Measurements from ENCODE around the gene SNRPF. TPM values are rescaled to one million over a fixed set of nuclear protein-coding genes. Genes with fewer than 3 reads are reported as not detected.

Gene SNRPF
- total and polyA plus RNA-seq, 2 of the 8 experiments (the other 6 are each of a cell fraction or from before 2014, with no cell fraction given) = 58.5 to 79.7 TPM

DNA sequence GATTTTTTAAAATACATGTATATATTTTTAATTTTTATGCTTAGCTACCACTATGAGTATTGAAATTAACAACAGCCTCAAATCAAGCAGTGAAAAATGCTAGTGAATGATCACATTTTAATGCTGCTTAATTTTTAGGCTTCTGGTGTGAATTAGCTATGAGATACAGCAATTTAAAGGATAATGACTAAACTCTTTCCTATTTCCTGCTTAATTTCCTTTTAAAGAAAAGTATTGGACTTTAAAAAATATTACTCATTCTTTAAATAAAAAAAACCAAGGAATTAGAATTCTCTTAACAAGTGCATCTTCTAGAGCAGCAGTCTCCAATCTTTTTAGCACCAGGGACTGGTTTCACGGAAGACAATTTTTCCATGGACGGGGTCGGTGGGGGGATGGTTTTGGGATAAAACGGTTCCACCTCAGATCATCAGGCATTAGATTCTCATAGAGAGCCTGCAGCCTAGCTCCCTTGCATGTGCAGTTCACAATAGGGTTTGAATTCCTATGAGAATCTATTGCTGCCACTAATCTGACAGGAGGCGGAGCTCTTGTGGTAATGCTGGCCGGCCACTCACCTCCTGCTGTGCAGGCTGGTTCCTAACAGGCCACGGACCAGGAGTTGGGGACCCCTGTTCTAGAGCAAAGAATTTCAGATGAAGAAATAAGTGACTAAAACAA lies 49.6 kb upstream of the SNRPF start (continued):
- TF ChIP-seq SP4 (IDR thresholded peaks at IDR 0.05; ENCODE audit: low read length) = no peak
- TF ChIP-seq, protein P1, sequence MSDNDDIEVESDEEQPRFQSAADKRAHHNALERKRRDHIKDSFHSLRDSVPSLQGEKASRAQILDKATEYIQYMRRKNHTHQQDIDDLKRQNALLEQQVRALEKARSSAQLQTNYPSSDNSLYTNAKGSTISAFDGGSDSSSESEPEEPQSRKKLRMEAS (IDR thresholded peaks at IDR 0.05) = no peak
- TF ChIP-seq, protein P2, sequence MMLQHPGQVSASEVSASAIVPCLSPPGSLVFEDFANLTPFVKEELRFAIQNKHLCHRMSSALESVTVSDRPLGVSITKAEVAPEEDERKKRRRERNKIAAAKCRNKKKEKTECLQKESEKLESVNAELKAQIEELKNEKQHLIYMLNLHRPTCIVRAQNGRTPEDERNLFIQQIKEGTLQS (IDR thresholded peaks at IDR 0.05; ENCODE audit: insufficient read depth, low read depth, low read length) = no peak
- TF ChIP-seq SIN3A (conservative IDR thresholded peaks at IDR 0.05 in 1 of 2, IDR thresholded peaks at IDR 0.05 in 1 of 2; ENCODE audit: low read depth in 1 of 2, low read length in 2 of 2) = no peak
